DMS53 treated with DMSO at 0.1 percent for 48 hours (cell line): ENCODE results near the gene HTT.
"Not testable (repeated sequence)": the region's sequence is repeated elsewhere in the genome, so short reads cannot be mapped to it uniquely, and the experiment has no call there.

ENCODE experiments used
- DNase-seq: peaks from one replicate; lab custom pipeline; 2025; ENCODE audit not compliant: unreplicated experiment; lab: John Stamatoyannopoulos, UW

HTT gene

DNA sequence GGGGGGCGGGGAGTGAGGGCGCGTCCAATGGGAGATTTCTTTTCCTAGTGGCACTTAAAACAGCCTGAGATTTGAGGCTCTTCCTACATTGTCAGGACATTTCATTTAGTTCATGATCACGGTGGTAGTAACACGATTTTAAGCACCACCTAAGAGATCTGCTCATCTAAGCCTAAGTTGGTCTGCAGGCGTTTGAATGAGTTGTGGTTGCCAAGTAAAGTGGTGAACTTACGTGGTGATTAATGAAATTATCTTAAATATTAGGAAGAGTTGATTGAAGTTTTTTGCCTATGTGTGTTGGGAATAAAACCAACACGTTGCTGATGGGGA is 1.1 kb downstream of the HTT start:
- DNase-seq, result no peak

DNA sequence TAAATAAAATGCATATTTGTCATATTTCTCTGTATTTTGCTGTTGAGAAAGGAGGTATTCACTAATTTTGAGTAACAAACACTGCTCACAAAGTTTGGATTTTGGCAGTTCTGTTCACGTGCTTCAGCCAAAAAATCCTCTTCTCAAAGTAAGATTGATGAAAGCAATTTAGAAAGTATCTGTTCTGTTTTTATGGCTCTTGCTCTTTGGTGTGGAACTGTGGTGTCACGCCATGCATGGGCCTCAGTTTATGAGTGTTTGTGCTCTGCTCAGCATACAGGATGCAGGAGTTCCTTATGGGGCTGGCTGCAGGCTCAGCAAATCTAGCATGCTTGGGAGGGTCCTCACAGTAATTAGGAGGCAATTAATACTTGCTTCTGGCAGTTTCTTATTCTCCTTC is 3.3 kb downstream of the HTT start:
- no peak for DNase-seq

DNA sequence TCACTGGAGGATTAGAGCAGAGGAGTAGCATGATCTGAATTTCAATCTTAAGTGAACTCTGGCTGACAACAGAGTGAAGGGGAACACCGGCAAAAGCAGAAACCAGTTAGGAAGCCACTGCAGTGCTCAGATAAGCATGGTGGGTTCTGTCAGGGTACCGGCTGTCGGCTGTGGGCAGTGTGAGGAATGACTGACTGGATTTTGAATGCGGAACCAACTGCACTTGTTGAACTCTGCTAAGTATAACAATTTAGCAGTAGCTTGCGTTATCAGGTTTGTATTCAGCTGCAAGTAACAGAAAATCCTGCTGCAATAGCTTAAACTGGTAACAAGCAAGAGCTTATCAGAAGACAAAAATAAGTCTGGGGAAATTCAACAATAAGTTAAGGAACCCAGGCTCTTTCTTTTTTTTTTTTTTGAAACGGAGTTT is 5.2 kb downstream of the HTT start:
- DNase-seq, result no peak

DNA sequence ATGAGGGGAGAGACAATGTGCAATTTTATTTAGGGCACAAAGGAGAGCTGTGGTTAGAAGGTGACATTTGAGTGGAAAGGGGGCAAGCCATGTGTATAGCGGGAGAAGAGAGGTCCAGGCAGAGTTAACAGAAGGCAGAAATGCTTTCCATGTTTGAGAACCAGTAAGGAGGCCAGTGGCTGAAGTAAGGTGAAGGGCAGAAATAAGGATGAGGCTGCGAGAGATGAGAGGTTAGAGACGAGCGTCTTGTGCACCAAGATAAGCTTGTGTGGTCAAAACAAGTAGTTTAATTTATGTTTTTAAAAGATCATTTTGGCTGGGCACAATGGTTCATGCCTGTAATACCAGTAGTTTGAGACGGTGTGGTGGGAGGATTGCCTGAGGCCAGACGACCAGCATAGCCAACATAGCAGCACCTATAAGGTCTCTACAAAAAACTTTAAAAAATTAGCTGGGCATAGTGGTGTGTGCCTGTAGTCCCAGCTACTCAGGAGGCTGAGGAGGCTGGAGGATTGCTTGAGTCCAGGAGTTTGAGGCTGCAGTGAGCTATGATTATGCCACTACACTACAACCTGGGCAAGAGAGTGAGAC is 8.5 kb downstream of the HTT start:
- no peak for DNase-seq

DNA sequence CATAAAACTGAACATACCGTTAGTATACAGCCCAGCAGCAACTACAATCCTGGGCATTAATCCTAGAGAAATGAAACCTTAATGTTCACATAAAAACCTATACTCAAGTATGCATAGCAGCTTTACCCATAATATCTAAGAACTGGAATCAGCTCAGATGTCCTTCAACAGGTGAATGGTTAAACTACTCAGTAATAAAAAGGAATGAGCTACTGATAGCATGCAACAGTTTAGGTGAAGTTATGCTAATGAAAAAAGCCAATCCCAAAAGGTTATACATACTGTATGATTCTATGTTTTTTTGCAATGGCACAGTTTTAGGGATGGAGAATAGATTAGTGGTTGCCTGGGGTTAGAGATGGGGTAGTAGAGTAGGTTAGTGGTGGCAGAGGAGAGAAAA is 9.3 kb downstream of the HTT start:
- DNase-seq, result no peak

DNA sequence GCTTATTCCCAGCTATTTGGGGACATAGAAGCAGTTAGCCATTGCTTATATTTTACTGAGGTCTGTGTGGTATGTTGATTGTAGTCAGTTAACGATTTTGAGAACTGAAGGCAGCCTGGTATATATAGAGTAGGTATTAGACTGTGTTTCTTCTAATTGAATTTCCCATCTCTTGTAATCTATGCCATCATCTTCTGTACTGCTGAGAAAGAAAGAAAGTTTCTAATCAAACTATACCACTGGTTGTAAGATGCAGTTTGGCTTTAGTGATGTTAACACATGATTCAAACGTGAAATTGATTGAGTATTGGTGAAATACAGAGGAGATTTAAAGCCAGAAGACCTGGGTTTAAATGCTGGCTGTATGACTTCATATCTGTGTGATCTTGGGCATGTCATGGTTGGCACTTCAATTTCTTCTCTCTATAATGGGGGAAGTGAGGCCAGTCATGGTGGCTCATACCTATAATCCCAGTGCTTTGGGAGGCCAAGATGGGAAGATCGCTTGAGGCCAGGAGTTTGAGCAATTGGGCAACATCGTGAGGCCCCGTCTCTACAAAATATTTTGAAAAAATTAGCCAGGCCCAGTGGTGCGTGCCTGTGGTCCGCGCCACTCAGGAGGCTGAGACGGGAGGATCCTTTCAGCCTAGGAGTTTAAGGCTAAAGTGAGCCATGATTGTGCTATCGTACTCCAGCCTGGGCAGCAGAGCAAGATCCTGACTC is 11.6 kb downstream of the HTT start:
- DNase-seq, result no peak

DNA sequence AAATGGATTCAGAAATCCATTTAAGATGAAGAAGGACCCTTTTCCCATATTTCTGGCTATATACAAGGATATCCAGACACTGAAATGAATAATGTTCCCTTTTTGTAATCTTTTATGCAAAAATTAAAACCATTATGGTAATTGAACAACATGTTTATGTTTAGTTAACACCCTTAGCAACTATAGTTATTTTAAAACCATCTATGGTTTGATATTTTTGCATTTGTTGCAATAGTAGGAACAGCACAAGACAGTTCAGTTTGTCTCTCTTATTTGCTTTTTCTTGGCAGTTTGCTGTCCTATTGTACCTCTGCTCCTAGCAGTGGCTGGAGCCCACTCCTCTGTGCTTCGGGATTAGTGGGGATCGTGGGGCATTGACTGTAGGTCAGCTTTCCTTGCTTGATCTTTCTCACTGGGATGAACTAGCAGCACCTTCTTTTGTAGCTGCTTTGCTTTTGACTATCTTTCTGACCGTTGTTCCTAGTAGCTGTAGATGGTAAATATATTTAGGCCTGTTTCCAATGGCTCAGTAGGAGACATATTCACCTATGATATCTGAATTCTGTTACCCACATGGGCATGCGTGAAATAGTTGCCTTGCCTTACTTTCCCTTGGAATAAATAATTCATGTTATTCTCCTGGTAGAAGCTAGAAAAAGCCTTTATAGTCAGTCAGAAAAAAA is 12.8 kb downstream of the HTT start:
- no peak for DNase-seq

DNA sequence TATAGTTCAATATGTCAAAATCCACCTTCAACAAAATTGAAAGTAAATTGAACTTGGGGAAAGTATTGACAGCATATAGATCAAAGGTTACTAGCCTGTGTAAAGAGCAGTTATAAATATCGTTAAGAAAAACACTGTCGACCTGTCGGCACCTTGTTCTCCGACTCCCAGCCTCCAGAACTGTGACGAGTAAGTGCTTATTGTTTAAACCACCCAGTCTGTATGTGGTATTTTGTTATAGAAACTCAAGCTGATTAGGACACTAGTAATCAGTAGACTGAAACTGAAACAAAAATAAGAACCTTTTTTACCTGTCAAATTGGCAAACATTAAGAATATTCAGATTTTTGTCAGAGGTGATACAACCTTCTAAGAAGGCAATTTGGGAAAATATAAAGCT is 17.0 kb downstream of the HTT start:
- no peak for DNase-seq

DNA sequence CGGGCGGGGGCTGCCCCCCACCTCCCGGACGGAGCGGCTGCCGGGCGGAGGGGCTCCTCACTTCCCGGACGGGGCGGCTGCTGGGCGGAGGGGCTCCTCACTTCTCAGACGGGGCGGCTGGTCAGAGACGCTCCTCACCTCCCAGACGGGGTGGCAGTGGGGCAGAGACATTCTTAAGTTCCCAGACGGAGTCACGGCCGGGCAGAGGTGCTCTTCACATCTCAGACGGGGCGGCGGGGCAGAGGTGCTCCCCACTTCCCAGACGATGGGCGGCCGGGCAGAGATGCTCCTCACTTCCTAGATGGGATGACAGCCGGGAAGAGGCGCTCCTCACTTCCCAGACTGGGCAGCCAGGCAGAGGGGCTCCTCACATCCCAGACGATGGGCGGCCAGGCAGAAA is 20.2 kb downstream of the HTT start:
- not testable (repeated sequence) for DNase-seq

DNA sequence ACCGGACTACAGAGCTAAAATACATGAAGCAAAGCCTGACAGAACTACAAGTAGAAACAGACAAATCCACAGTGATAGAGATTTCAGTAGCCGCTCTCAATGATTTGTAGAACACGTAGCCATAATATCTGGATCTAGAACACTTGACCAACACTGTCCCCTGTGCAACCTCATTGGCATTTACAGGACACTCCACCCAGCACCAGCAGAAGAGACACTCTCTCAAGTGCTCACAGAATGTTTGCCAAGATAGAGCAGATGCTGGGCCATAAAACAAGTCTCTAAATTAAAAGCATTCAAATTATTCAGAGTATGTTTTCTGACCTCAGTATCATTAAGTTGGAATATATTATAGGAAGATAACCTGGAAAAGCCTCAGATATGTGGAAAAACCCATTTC is 21.7 kb downstream of the HTT start:
- no peak for DNase-seq

DNA sequence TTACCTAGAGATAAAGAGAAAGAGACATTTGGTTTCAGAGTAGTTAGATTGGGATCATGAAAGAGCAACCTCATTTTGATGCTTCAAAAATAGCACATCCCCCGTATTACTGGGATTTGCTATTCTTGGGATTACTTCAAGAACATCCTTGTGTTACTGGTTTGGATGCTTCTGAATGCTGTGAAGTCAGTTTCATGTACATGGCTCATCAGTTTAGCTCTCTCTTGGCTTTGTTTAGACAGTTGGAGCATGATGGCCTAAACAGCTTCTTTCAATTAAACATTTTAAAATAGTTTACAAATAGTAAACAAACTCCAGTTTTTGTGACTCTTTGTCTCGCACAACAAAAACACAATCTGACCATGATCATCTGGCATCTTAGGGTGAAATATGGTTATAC is 23.9 kb downstream of the HTT start:
- DNase-seq, result no peak

DNA sequence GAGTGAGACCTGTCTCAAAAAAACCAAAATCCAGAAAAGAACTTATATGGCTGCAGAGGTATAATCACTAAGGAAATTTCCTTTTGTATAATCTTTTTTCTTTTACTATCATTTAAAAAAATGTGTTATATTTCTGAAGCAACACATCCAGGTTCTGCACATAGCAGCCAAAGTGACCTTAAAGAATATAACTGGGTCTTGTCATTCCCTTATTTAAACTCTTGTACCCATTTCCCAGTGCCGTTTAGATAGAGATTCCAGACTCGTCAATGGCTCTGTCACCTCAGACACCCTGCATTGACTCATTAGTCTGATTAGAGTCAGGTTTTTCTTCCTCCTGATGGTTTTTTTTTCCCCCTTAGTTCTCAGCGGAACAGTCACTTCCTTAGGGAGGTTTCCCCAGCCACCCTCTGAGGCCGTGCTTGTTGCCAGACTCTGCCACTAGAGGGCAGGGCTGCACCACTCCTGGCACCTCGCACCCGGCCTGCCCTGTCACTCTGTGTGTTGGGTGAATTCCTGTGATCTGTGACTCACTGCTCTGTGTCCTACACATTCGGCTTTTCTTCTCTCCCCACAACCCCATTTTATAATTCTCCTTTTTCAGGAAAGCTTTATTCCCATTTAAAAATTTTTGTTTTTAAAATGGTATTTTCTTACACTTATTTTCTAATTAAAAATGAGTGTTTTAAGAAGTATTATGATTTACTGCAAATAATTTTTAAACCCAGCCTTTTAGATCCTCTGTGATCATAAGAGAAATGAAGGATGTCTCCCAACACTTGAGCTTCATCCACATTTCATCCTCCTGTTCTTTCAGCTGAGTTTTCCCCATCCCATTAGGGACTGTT is 32.1 kb downstream of the HTT start:
- peak; percentile 91 for DNase-seq

DNA sequence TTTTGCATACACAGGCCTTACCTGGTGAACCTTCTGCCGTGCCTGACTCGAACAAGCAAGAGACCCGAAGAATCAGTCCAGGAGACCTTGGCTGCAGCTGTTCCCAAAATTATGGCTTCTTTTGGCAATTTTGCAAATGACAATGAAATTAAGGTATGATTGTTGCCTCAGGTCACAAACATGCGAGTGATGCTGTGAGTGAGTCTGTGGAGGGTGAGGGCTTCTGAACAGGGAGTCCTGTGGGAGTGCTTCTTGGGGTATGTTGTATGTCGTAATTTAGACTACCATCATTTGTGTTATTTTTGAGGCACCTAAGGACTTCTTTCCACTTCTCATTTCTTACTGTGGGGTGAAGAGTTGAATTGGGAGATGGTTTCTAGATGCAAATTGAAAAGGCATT is 32.8 kb downstream of the HTT start:
- DNase-seq, result no peak

DNA sequence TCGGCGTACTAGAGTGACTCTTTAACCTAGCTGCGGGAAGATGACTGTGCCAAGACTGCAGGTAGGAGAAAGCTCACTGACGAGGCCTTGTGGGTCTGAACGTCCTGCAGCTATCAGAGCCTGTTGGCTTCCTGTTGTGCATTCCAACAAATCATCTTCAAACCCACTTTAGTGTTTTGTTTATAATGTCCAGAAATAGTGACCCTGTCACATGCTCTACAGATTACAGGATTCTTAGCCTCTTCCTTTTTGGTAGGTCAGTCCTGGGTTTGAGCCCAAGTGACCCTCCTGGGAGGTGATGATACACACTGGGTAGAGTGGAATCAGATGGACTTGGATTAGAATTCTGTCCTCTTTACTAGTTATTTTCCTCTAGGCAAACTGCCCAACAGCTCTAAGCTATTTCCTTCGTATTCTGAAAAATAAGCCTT is 33.2 kb downstream of the HTT start:
- DNase-seq, result no peak

DNA sequence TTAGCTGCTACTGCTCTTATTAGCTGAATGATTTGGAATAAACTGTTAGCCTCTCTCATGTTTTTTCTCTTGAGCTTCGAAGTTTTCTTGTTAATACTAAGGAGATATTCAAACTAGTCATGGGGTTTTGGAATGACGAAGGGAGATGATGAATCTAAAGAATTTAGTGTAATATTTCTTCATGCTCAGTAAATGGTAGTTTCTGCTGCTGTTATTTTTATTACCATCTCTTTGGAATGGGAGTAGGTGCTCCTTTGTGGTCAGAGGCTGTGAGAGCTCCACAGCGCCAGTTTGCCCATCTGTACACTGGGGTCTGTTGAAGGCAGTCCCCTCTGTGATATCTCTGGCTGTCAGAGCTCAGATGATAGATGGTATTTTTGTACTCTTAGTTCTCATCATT is 33.7 kb downstream of the HTT start:
- DNase-seq, result no peak

DNA sequence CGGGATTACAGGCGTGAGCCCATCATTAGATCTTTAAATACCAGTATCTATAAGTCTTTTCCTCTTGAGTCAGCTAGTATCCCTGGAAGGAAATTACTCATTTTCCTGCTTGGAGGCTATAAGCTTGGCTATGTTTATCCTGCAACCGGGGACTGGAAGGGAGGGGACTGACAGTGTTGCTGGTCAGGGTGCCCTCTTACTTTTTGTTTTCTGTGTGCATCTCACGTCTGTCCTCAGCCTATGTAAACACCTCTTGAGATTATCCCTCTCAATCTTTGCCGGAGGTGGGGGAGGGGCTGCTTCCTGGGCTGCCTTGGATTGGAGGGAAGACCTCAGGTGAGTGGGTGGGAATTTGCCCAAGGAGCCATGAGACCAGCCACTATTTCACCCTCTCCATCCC is 37.0 kb downstream of the HTT start:
- DNase-seq, result peak; percentile 77

DNA sequence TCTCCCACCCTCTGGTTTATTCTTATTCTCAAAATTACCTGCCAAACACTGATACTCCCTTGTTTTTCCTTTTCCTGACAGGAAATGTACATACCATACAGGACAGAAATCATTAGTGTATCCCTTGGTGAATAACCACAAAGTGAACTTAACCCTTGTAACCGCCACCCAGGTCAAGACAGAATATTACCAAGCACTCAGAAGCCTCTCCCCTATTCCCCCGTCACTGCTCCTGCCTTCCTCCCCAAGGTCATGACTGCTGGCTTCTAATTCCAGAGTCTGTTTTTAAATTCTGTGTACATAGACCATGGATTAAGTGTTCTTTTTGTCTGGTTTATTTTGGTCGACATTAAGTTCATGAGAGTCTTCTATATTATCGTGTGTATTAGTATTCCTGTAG is 37.7 kb downstream of the HTT start:
- DNase-seq, result no peak

DNA sequence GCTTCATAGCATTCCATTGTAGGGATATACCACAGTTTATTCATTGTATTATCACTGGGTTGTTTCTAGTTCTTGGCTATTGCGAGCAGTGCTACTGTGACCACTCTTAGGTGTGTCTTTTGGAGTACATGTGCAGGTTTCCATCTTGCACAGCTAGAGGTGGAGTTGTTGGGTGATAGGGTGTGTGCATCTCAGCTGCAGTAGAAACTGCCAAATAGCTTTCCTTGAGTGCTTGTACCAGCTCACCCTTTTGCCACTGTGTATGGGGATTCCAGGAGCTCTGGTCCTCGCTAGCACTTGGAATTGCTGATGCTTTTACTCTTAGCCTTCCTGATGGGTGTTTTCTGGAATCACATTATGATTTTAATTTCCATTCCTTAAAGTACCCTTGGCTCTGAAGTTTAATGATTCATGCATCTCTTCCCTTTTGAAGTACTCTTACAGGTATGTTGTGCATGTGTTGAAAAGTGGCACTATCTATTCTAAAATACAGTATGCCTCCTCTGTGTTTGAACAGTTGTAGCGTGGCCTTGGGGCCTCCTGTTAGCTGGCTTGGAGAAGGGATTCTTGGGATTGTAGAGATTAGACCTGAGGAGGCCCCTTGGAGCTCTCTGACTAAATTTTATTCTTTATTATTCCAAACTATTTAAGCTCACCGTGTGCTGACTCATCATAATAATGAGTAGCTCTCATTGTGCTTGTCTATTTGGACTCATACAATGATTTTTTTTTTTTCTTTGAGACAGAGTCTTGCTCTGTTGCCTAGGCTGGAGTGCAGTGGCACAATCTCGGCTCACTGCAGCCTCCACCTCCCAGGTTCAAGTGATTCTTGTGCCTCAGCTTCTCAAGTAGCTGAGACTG is 38.4 kb downstream of the HTT start:
- no peak for DNase-seq

DNA sequence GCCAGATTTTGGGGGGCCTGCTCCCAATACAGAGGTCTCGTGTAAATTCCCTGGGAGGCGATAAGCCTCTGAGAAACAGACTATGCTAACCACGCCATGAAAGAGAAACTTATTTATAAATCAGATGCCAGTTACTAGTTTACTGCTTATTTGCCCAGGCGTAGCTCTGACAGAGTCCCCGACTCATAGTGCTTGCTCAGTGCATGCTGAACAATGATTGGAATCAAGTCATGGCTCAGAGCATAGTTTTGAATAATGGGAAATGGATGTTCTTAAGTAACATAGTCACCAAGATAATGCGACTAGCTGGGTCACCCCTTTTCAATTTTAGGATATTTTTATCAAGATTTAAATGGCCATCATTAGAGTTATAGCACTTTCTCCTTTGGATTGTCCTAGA is 39.9 kb downstream of the HTT start:
- DNase-seq, result no peak

DNA sequence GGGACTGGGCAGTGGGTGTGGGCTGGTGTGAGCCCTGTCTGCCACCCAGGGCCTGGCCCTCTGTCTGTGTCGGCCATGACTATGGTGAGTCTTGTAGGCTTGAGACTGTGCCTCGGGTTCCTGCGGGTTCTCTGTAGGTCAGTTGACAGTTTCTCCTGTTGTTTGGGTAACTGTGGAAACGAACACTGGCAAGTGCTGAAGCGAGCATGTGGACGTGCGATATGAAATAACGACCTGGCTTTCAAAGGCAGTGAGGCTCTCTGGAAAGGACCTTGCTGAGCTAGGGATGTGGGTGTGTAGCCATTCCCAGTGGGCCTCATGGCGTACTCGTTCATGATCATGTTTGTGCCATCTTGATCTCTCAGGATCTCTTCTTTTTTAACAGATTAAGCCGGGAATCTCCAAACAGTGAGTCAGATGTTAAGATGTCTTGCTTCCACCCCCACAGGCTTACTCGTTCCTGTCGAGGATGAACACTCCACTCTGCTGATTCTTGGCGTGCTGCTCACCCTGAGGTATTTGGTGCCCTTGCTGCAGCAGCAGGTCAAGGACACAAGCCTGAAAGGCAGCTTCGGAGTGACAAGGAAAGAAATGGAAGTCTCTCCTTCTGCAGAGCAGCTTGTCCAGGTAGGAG is 41.3 kb downstream of the HTT start:
- DNase-seq, result no peak
